ENCODE data around the gene GART. TPM values are rescaled to one million over a fixed set of nuclear protein-coding genes. Genes with fewer than 3 reads are reported as not detected.

Gene GART
- total RNA-seq, 4 donors from 2014 or later = 53.8 to 130 (median 84.5) TPM

DNA sequence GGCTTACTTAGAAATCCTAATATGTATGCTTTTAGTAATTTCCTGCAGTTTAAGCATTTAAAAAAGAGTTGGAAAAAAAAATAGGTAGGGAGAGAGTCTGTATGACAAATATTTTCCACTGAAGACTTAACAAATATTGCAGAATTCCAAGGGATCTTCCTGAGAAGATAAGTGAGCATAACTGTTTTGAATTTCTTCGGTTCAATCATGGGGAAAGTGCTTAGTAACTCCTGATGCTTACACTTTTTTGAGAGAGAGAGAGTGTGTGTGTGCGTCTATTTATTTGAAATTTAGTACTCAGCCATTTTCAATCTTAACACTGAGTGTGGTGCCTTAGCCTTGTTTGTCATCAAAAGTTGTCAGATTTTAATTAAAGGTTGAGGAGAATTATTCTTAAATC, 19.5 kb upstream of the GART start:
- H3K27me3 ChIP-seq = no peaks in the 10 kb centered on the region
- no peak for DNase-seq
- H3K4me3 ChIP-seq (replicated peaks in 1 of 3) = no peak overlapping the region
- no peak for TF ChIP-seq POLR2A (IDR thresholded peaks at IDR 0.05)
- TF ChIP-seq, protein P1, sequence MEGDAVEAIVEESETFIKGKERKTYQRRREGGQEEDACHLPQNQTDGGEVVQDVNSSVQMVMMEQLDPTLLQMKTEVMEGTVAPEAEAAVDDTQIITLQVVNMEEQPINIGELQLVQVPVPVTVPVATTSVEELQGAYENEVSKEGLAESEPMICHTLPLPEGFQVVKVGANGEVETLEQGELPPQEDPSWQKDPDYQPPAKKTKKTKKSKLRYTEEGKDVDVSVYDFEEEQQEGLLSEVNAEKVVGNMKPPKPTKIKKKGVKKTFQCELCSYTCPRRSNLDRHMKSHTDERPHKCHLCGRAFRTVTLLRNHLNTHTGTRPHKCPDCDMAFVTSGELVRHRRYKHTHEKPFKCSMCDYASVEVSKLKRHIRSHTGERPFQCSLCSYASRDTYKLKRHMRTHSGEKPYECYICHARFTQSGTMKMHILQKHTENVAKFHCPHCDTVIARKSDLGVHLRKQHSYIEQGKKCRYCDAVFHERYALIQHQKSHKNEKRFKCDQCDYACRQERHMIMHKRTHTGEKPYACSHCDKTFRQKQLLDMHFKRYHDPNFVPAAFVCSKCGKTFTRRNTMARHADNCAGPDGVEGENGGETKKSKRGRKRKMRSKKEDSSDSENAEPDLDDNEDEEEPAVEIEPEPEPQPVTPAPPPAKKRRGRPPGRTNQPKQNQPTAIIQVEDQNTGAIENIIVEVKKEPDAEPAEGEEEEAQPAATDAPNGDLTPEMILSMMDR (IDR thresholded peaks at IDR 0.05) = no peak
- H3K27ac ChIP-seq = peak overlapping the region in 2 of 3 donors; percentile 35 to 52
- 74 to 77% methylated on average over 2 of the region's 2 CpGs for WGBS, 2 donors
- H3K4me1 ChIP-seq = peaks cover 0 to 14% of the 10 kb centered on the region in 2 donors
- intact Hi-C loops (cut with DNase I) = no loop called here
- peaks cover 44 to 48% of the 10 kb centered on the region in 2 donors for H3K36me3 ChIP-seq
- no peaks in the 10 kb centered on the region for H3K9me3 ChIP-seq

DNA sequence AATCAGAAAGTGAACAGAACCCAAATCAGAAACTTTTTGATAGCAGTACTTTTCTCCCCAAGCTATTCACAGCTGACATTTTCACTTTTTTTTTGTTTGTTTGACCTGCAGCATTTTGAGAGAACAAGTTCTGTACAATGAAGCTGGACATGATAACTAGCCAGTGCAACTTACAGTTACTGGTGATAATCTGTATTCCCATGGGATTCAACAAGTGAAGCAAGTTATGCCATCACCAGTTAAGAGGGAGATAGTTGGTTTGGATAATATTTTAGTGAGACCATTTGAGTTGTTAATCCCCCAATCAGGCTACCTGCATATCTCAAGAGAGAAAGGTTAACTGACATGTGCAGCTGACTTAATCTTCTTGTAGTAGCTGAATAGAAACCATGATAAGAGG, 19.0 kb upstream of the GART start:
- Histone ChIP-seq H3K36me3 (peaks cover 44 to 48% of the 10 kb centered on the region in 2 donors), H3K4me3 (replicated peaks in 1 of 3) (no peak overlapping the region), H3K4me1 (peaks cover 0 to 18% of the 10 kb centered on the region in 2 donors), H3K27me3 (no peaks in the 10 kb centered on the region), H3K9me3 (no peaks in the 10 kb centered on the region), H3K27ac (peak overlapping the region in 2 of 3 donors; percentile 35 to 52)
- TF ChIP-seq, protein P1 (IDR thresholded peaks at IDR 0.05) = no peak
- no peak for TF ChIP-seq POLR2A (IDR thresholded peaks at IDR 0.05)
- intact Hi-C loops (cut with DNase I) = no loop called here
- no peak for DNase-seq

DNA sequence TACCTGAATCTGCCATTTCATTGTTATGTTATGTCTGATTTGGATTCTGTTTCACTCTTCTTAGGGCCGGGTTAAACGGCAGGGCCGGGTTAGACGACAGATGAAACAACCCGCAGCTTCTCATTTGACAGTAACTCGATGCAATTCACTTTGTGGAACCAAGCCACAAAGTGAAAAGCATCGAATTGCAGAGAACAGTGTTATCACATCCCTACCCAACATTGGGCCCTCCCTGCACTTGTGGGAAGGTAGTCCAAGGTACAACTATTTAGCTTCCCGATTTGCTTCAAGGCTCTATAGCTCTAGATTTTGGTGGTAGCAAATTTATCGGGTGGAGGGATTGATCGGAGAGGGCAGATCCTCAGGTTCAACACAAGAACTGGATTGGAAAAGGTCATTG, 17.9 kb upstream of the GART start:
- Histone ChIP-seq H3K36me3 (peaks cover 45 to 52% of the 10 kb centered on the region in 2 donors), H3K27me3 (no peaks in the 10 kb centered on the region), H3K27ac (no peak overlapping the region), H3K9me3 (no peaks in the 10 kb centered on the region), H3K4me1 (peaks cover 5 to 24% of the 10 kb centered on the region in 2 donors), H3K4me3 (replicated peaks in 1 of 3) (no peak overlapping the region)
- TF ChIP-seq, protein P1 (IDR thresholded peaks at IDR 0.05) = no peak
- no peak for TF ChIP-seq POLR2A (IDR thresholded peaks at IDR 0.05)
- intact Hi-C loops (cut with DNase I) = no loop called here
- no peak for DNase-seq
- WGBS, 2 donors = 93% methylated on average over 10 of the region's 10 CpGs

DNA sequence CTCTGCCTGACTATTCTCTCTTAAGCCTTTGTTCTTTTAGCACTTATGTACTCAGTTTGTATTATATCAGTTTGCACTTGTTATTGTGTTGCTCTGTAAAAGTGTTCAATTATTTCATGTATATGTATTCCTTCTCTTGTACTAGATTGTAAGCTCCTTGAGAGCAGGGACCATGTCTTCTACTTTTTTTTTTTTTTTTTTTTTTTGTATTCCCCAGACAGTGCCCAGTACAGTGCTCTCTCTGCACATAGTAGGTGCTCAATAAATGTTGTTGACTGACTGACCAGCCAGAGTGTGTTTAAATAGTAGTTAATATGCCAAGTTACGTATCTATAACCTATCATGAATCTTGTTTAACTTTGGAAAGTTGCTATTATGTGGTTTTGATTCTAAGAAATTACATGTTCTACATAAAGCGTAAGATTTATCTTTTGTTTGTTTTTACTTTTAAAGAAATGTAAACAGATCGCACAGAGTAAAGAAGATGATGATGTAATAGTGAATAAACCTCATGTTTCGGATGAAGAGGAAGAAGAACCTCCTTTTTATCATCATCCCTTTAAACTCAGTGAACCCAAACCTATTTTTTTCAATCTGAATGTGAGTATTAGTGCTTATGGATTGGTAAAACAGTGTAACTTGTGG, 17.0 kb upstream of the GART start:
- Histone ChIP-seq H3K27ac (no peak overlapping the region), H3K9me3 (no peaks in the 10 kb centered on the region), H3K27me3 (no peaks in the 10 kb centered on the region), H3K4me3 (replicated peaks in 1 of 3) (no peak overlapping the region), H3K36me3 (peaks cover 54 to 60% of the 10 kb centered on the region in 2 donors), H3K4me1 (peaks cover 5 to 24% of the 10 kb centered on the region in 2 donors)
- intact Hi-C loops (cut with DNase I) = no loop called here
- no peak for DNase-seq
- WGBS, 2 donors = 92 to 94% methylated on average over 4 of the region's 4 CpGs
- TF ChIP-seq, protein P1 (IDR thresholded peaks at IDR 0.05) = no peak
- no peak for TF ChIP-seq POLR2A (IDR thresholded peaks at IDR 0.05)

DNA sequence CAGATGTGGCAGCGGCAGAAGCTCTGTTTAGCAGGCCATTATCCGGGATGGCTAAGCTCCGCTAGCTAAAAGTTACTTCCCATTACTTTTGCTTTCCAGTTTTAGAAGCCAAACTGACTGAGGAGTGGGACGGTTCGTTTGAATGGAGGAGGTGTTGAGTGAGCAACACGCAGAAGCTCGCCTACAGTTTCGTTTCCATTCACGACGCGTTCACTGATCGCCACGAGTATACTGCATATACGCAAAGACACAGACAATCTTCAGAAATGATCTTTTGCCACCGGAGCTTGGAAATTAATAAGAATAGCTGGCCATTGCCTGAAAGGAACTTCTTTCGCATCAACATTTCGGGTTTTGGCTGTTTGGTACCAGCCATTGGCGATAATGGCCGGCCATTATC, 15.5 kb upstream of the GART start:
- Histone ChIP-seq H3K4me3 (replicated peaks in 1 of 3) (no peak overlapping the region), H3K4me1 (peaks cover 5 to 24% of the 10 kb centered on the region in 2 donors), H3K27me3 (no peaks in the 10 kb centered on the region), H3K36me3 (peaks cover 66 to 73% of the 10 kb centered on the region in 2 donors), H3K9me3 (no peaks in the 10 kb centered on the region), H3K27ac (no peak overlapping the region)
- intact Hi-C loops (cut with DNase I) = no loop called here
- DNase-seq = no peak
- 97% methylated on average over 19 of the region's 19 CpGs for WGBS, 2 donors
- TF ChIP-seq, protein P1 (IDR thresholded peaks at IDR 0.05) = no peak
- TF ChIP-seq POLR2A (IDR thresholded peaks at IDR 0.05) = no peak
